GM19455 (cell line): Measurements from ENCODE around the gene HDAC11.
"Not testable (repeated sequence)": the region's sequence is repeated elsewhere in the genome, so short reads cannot be mapped to it uniquely, and the experiment has no call there.

ENCODE experiments used
- ATAC-seq: cut with Tn5 transposase; IDR thresholded peaks from one replicate; pipeline ENCODE4 v1.9.1; 2021; ENCODE audit not compliant: unreplicated experiment

HDAC11 gene

DNA sequence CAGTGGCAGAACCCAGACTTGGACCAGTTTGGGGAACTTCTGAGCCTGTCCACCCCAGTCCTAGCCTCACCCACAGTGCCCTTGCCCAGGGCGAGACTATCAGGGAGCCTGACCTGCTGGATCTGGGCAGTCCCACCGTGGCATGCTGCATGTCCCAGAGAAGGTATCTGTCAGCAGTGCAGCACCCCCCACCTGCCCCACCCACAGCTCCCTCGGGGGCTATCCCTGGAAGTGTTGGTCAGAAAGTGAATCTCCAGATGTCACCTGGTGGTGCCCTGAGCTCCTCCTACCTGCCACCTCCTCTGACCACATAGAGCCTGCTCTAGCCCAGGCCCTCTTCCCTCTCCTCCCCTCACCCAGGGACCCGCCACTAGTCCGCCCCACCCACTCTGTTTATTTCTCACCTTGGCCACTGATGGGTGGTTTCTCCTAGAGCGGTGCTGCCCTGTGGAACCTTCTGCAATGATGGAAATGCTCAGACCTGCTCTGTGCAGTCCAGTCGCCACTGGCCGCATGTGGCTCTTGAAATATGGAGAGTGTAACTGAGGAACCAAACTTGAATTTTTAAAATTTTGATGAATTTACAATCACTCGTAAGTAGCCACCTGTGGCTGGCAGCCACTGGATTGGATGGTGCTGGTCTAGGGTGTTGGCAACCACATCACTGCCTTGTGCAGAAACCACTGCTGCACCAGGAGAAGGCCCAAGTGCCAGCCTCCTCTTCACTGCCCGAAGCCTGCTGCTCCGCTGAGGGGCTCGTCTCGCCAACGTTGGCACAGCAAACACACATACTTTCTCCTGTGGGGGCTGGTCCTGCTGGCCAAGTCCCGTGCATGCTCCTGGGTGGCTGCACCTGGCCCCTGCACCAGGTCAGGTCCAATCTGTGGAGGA lies 13.1 kb downstream of the HDAC11 start:
- ATAC-seq: no peak

- ATAC-seq: no peak
These were observed 13.8 kb downstream of the HDAC11 start for GRCh38 chr3:13493867-13494441.

DNA sequence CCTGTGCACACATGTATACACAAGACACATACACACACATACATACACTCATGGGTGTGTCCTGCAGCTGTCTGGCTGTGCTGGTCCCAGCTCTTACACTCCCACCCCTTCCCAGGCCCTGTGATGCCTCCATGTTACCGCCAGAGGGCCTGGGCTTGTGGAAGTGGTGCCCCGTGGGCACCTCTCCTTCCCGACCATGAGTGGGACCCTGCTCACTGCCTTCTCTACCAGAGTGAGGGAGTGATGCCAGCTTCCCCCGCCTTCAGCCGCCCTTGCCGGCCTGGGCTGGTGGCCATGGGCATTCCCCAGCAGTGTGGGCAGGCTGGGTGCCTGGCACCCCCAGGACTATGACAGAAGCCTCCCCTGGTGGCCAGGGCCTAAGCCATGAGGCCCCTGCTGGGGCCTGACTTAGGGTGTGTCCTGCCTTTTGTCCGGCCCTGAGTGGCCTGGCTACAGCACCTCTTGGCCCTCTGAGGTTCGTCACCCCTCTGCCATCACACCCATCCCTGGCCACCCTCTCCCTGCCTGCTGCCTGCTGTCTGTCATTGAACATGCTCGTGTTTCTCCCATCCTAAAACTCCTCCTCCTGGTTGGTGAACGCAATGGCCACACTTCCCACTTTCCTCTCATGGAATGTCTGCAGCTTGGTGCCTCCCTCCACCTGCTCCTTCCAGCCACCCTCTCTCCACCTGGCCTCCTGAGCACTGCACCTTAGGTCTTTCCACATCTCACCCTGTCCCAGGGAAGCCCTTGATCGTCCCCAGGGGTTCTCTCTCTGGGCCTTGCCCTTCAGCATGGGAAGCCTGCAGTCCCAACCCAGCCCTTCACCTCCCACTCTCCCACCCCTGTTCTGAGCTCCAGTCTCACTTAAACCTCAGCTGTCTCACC lies 14.6 kb downstream of the HDAC11 start:
- no peak for ATAC-seq

DNA sequence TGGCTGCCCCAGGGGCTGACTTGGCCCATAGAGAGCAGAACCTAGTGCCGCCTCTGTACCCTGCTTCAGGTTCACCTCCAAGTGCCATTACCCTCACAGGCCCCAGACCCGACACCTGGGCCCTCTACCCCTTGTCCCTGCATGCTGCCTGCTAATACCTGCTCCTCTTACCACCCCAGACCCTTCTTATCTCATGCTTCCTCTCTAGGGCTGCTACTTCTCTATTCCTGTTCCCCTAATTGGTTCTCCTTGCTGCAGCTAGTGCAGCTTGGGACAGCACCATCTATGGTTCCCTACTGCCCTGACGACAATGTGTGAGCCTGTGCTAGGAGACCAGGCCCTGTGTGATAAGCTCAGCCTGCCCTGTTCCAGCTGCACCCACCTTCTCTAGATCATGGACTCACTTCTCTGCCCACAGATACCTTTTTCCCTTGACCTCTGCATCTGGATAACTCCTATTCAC lies 15.3 kb downstream of the HDAC11 start:
- no peak for ATAC-seq

DNA sequence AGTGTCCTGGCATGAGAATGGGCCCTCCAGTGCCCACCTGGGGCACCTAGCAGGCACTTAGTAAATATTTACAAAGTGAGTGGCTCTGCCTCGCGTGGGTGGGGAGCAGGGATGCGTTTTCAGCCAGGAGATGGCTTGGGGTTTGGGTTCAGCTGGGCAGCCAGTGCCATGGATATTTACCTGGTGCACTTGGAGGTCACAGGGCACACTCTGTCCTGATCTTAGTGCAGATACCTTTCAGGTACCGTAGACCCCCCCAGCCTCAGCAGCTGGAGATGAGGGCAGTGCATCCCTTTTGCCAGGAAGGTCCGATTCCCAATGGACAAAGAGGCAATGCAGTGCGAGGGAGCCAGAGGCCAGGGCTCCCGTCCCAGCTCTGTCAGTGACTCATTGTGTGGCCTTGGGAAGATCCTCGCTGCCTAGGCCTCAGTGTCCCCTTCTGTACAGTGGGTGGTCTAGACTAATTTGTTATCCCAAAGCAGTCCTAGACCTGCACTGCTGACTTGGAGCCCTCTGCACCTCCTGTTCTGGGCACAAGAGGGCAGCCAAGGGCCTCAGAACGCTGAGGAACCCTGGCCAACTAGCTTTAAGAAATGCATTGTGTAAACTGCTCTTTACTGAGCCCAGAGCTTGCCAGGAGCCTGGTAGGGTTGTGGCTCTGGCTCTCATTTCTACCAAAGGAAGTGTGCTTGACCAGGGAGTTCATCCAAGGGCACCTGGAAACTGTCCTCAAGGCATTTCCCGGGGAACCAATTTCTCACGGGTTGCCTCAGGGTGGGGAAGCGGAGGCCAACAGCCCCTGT lies 16.0 kb downstream of the HDAC11 start:
- ATAC-seq: no peak

DNA sequence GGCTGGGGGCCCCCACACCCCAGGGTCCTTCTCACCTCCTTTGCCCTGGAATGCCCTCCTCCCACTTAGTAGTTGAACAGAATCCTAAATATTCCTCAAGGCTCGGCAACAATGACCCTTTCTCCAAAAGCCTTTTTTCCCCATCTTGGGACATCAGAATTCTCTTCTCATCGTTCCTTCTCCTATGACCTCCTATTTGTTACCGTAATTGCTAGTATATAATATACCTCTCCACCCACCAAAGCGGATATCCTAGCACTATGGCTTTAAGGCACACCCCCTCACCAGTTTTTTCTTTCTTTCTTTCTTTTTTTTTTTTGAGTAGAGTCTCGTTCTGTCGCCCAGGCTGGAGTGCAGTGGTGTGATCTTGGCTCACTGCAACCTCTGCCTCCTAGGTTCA lies 16.8 kb downstream of the HDAC11 start:
- no peak for ATAC-seq

DNA sequence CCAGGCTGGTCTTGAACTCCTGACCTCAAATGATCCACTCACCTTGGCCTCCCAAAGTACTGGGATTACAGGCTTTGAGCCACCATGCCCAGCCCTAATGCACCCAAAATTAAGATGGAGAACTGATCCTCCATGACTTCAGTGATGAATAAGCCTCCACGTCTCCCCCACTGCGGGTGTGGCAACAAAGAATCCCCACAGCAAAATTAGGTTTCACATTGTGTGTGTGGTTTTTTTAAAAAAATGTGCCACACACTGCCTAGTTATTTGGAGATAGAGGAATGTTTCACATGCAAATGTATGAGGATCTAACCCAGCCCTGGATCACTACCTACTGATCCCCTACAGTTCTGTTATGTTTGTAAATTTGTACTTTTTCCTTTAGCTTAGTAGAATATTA lies 17.3 kb downstream of the HDAC11 start:
- ATAC-seq: no peak

DNA sequence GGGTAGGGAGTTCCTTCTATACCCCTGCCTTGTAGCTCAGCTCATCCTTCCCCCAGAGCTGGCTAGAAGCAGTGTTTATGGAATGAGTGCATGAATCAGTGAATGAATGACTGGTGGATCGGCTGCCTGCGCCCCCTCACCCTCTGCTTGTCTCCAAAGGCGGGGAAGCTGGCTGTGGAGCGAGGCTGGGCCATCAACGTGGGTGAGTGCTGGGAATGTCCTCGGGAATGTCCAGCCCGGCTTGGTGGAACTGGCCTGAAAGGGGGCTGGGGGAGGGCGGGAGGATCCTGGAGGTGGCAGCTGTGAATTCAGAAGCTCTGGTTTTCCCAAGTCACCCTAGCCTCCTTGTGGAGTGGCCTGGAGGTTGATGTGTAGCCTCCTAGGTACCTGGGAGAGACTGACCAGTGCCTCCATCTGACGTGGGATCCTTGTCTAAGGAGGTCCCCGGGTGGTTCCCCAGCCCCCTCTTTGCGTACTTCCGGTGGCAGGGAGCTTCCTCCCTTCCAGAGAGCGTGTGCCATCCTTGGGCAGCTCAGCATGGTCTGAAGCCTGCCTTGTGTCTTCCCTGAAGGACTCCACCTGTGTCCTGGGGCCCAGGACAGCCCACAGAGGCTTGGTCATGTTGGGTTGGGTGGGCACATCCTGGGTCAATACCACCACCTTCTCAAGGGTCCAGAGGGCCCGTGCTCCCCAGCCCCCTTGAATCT lies 18.4 kb downstream of the HDAC11 start:
- no peak for ATAC-seq

DNA sequence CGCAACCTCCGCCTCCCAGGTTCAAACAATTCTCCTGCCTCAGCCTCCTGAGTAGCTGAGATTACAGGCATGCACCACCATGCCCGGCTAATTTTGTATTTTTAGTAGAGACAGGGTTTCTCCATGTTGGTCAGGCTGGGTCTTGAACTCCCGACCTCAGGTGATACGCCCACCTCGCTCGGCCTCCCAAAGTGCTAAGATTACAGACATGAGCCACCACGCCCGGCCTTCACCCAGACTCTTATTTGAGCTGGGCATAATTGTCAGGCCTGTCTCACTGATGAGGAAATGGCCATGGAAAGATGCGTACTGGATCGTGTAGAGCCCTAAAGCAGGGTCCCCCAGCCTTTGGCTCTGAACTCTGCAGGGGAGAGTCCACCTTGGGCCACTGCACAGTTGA lies 19.1 kb downstream of the HDAC11 start:
- ATAC-seq: not testable (repeated sequence)

GRCh38 chr3:13500133-13500885 lies 20.2 kb downstream of the HDAC11 start:
- no peak for ATAC-seq

- no peak for ATAC-seq
These were observed 20.9 kb downstream of the HDAC11 start for GRCh38 chr3:13501056-13501455.

DNA sequence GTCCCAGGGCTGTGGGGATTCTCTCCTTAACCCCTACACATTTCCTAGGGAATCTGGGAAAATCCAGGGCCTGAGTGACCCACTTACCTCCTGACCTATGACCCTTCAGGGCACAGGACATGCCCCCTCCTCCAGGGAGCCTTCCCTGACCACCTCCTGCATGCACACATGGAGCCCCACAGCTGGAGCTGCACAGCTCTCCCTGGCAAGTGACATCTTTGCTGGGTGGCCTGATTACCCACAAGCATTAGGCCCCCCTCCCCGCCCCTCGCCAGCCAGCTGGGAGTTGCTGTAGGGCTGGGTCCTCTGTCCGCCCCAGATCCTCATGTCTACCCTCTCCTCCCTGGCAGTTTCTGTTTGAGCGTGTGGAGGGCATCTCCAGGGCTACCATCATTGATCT lies 21.4 kb downstream of the HDAC11 start:
- ATAC-seq: no peak

DNA sequence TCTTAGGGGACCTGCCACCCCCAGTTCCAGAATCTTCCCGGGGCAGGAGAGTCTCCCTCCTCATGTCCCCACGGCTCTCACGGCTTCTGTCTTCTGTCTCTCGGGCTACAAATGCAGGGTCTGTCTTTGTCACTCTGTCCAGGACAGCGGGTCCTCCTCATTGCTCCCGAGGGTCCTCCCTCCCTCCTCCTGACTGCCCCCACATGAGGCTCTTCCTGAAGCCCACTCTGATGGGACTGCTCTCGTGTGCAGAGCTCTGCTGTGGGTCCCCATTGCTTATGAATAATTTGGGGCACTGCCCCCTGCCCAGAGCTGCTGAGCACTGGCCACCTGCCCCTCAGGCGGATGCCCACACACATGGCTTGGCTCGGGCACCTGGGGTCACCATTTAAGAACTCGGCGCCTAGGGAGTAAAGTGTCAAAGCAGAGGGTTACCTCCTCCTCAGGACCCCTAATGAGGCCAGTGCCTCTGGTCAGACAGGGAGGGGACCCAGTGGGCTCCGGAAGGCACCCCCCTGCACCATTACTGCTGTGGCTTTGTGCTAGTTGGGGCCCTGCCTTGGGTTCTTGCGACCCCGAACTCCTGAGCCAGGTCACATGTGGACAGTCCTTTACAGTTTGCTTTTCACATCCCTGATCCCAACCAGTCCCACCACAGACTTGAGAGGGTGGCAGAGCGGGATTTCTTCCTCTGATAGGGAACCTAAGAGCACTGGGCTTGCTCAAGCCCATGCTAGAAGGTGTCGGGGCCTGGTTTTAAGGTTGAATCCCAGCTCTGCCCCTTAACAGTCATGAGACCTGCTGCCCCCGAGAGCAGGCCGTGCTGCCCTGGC lies 22.1 kb downstream of the HDAC11 start:
- ATAC-seq: no peak

DNA sequence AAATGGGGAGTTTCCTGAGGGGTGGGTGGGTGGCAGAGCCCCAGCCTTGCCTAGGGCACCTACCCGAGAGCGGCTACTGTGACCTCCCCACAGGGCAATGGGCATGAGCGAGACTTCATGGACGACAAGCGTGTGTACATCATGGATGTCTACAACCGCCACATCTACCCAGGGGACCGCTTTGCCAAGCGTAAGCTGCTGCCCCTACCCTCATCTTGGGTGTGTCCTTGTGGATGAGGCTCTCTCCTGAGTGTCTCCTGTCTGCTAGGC lies 22.6 kb downstream of the HDAC11 start:
- no peak for ATAC-seq

GRCh38 chr3:13504161-13504831 lies 24.2 kb downstream of the HDAC11 start:
- no peak for ATAC-seq

DNA sequence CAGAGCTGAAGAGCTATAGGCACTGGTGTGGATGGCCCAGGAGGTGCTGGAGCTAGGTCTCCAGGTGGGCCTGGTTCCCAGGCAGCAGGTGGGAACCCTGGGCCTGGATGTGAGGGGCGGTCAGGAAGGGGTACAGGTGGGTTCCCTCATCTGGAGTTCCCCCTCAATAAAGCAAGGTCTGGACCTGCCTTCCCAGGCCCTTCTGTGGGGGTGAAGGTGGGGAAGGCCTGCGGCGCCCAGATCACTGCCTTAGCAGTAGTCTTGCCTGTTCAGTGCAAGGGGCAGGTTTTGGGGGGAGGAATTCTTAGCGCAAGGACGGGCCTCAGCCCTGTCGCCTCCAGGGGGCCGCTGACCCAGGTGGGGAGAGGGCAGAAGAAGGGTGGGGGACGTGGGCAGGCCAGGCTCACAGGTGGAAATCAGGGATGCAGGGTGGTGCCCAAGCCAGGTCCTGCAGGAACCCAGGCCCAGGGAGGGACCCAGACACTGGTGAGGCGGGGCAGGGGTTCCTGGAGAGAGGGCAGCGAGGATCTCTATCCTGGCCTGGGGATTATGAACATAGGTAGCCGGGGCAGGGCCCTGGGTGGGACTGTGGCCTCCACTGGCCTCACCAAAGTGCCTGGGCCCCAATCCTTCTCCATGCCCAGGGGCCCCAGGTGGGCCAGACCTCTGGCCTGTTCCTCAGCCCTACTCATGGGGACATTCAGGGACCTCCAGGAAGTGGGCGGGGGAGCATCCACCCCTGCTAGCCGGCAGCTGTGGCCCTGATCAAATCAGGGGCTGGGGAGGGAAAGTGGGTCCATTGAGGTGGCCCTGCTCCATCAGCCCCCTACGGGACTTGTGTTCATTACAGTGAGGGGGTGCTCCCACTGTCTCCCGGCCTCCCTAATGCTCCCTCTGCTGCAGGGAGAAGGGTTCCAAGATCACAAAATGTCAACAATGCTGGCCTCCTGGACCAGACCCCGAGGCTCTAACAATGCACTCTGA lies 25.3 kb downstream of the HDAC11 start:
- no peak for ATAC-seq

DNA sequence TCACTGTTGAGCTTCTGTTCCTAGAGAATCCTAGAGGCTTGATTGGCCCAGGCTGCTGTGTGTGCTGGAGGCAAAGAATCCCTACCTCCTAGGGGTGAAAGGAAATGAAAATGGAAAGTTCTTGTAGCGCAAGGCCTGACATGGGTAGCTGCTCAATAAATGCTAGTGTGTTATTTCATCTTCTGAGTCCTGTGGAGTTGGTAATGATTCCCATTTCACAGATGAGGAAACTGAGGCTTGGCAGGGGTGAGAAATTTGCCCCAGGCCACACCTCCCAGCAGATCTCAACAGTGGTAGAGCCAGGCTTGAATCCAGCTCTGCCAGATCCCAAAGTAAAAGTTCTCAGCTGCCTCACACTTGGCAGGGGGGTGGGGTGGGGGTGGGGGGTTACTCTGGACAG lies 26.1 kb downstream of the HDAC11 start:
- ATAC-seq: no peak
